Measurements from ENCODE around the gene COL12A1. TPM values are rescaled to one million over a fixed set of nuclear protein-coding genes. Genes with fewer than 3 reads are reported as not detected.

COL12A1 gene
- polyA plus RNA-seq, 1 donor (not counting 4 experiments of a cell fraction or from before 2014, with no cell fraction given) = 96.9 TPM

DNA sequence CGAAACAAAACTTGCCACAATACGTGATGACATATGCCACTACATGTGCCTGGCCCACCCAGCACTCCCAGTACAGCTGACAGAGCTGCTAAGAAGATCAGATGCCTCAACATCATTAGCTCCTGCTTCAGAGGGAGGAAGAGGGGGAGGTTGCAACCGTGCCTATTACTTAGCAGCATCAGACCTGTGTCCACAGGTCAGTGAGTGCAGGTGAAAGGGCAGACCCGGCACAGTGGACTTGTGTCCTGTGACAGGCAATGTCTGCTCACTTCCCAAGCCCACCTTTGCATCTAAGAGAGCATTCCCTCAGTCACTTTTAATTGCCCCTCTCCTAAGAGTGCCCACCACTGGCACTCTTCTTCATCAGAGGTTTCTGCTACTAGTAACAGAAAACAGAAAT is 9.4 kb upstream of the COL12A1 start:
- peak overlapping the region in 1 of 3 experiments; percentile 6 for H3K4me3 ChIP-seq (ENCODE audit: control insufficient read depth in 2 of 3, extremely low read depth in 1 of 3, insufficient read depth in 2 of 3, low read depth in 1 of 3, low read length in 3 of 3)
- no peak for DNase-seq (ENCODE audit: low read depth, low spot score)
- no peak overlapping the region for H3K9ac ChIP-seq (ENCODE audit: control insufficient read depth, extremely low read depth, insufficient read depth, low read length)
- no peaks in the 10 kb centered on the region for H4K20me1 ChIP-seq (ENCODE audit: control insufficient read depth, extremely low read depth, insufficient read depth, low read length)
- H3K27me3 ChIP-seq (ENCODE audit: control insufficient read depth, extremely low read depth, insufficient read depth, low read length) = no peaks in the 10 kb centered on the region
- no peak overlapping the region for H3K27ac ChIP-seq (ENCODE audit: control insufficient read depth, insufficient read depth, low read length)
- H3K36me3 ChIP-seq (ENCODE audit: control insufficient read depth in 2 of 2, extremely low read depth in 1 of 2, insufficient read depth in 2 of 2, low read length in 2 of 2) = no peaks in the 10 kb centered on the region
- dilution Hi-C loops (cut with MboI; ENCODE audit: extremely low pct_ligation_motif_present, low sequenced_read_pairs) = no loop called here
- peaks cover 9% of the 10 kb centered on the region for H3K4me1 ChIP-seq (ENCODE audit: control insufficient read depth, extremely low read depth, insufficient read depth, low read length)
- H2AFZ ChIP-seq (ENCODE audit: control insufficient read depth, low read length) = peak overlapping the region; percentile 42
- peak; percentile 17 for FAIRE-seq
- no peak for TF ChIP-seq EZH2 (IDR thresholded peaks at IDR 0.05; ENCODE audit: low read length)
- TF ChIP-seq, protein P1, sequence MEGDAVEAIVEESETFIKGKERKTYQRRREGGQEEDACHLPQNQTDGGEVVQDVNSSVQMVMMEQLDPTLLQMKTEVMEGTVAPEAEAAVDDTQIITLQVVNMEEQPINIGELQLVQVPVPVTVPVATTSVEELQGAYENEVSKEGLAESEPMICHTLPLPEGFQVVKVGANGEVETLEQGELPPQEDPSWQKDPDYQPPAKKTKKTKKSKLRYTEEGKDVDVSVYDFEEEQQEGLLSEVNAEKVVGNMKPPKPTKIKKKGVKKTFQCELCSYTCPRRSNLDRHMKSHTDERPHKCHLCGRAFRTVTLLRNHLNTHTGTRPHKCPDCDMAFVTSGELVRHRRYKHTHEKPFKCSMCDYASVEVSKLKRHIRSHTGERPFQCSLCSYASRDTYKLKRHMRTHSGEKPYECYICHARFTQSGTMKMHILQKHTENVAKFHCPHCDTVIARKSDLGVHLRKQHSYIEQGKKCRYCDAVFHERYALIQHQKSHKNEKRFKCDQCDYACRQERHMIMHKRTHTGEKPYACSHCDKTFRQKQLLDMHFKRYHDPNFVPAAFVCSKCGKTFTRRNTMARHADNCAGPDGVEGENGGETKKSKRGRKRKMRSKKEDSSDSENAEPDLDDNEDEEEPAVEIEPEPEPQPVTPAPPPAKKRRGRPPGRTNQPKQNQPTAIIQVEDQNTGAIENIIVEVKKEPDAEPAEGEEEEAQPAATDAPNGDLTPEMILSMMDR (optimal IDR thresholded peaks at IDR 0.05 in 1 of 3, IDR thresholded peaks at IDR 0.05 in 1 of 3, conservative IDR thresholded peaks at IDR 0.05 in 1 of 3; ENCODE audit: extremely low read depth in 1 of 3, insufficient read depth in 2 of 3, low read length in 3 of 3) = no peak
- H3K9me1 ChIP-seq (ENCODE audit: control insufficient read depth, extremely low read depth, insufficient read depth, low read length) = no peaks in the 10 kb centered on the region
- H3K9me3 ChIP-seq (ENCODE audit: control insufficient read depth, low read depth, low read length) = no peaks in the 10 kb centered on the region
- peak overlapping the region; percentile 49 for H3K4me2 ChIP-seq (ENCODE audit: control insufficient read depth, extremely low read depth, insufficient read depth, low read depth, low read length)
- H3K79me2 ChIP-seq (ENCODE audit: control insufficient read depth, insufficient read depth, low read length) = no peaks in the 10 kb centered on the region

DNA sequence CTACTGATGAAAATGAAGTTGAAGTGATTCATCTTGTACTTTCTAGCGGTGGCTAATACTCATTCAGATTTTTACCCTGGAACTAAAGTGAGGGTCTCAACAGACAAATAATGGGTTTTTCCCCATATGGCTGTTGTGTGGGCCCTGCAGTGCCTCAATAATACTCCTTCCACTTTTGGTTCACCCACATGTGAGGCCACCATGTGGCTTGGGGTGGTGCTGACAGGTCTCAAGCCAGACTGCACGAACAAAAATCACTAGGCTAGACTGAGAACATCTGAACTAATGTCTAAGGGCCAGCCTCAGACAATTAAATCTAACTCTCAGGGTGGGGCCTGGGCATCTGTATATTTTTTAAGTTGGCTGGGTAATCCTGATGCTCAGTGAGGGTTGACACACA is 7.9 kb upstream of the COL12A1 start:
- DNase-seq (ENCODE audit: low read depth, low spot score) (no peak), FAIRE-seq (no peak)
- H3K9me1 ChIP-seq (ENCODE audit: control insufficient read depth, extremely low read depth, insufficient read depth, low read length) = no peaks in the 10 kb centered on the region
- peaks cover 10% of the 10 kb centered on the region for H3K4me1 ChIP-seq (ENCODE audit: control insufficient read depth, extremely low read depth, insufficient read depth, low read length)
- H3K4me3 ChIP-seq (ENCODE audit: control insufficient read depth in 2 of 3, extremely low read depth in 1 of 3, insufficient read depth in 2 of 3, low read depth in 1 of 3, low read length in 3 of 3) = no peak overlapping the region
- H4K20me1 ChIP-seq (ENCODE audit: control insufficient read depth, extremely low read depth, insufficient read depth, low read length) = no peaks in the 10 kb centered on the region
- H3K4me2 ChIP-seq (ENCODE audit: control insufficient read depth, extremely low read depth, insufficient read depth, low read depth, low read length) = no peak overlapping the region
- H3K9me3 ChIP-seq (ENCODE audit: control insufficient read depth, low read depth, low read length) = no peaks in the 10 kb centered on the region
- H3K9ac ChIP-seq (ENCODE audit: control insufficient read depth, extremely low read depth, insufficient read depth, low read length) = no peak overlapping the region
- H3K27ac ChIP-seq (ENCODE audit: control insufficient read depth, insufficient read depth, low read length) = no peak overlapping the region
- H3K79me2 ChIP-seq (ENCODE audit: control insufficient read depth, insufficient read depth, low read length) = no peaks in the 10 kb centered on the region
- dilution Hi-C loops (cut with MboI; ENCODE audit: extremely low pct_ligation_motif_present, low sequenced_read_pairs) = no loop called here
- H3K27me3 ChIP-seq (ENCODE audit: control insufficient read depth, extremely low read depth, insufficient read depth, low read length) = no peaks in the 10 kb centered on the region
- TF ChIP-seq EZH2 (IDR thresholded peaks at IDR 0.05; ENCODE audit: low read length) = no peak
- TF ChIP-seq, protein P1 (optimal IDR thresholded peaks at IDR 0.05 in 1 of 3, IDR thresholded peaks at IDR 0.05 in 1 of 3, conservative IDR thresholded peaks at IDR 0.05 in 1 of 3; ENCODE audit: extremely low read depth in 1 of 3, insufficient read depth in 2 of 3, low read length in 3 of 3) = peak in 1 of 3 experiments; percentile 2
- no peak overlapping the region for H2AFZ ChIP-seq (ENCODE audit: control insufficient read depth, low read length)
- no peaks in the 10 kb centered on the region for H3K36me3 ChIP-seq (ENCODE audit: control insufficient read depth in 2 of 2, extremely low read depth in 1 of 2, insufficient read depth in 2 of 2, low read length in 2 of 2)

Data from keratinocyte (primary cell).